C4-2B (cell line): ENCODE measurements around the gene SLC11A2.

ENCODE experiments used
- ZFX ChIP-seq: fragments of 450-650 bp; IDR thresholded peaks from 2 replicates; pipeline ENCODE4 v1.6.1; 2017
- TF ChIP-seq, protein P1 (sequence below): fragments of 450-650 bp; conservative IDR thresholded peaks from 2 replicates; pipeline ENCODE4 v1.5.1; 2017; ENCODE audit warnings: mild to moderate bottlenecking

DNA sequence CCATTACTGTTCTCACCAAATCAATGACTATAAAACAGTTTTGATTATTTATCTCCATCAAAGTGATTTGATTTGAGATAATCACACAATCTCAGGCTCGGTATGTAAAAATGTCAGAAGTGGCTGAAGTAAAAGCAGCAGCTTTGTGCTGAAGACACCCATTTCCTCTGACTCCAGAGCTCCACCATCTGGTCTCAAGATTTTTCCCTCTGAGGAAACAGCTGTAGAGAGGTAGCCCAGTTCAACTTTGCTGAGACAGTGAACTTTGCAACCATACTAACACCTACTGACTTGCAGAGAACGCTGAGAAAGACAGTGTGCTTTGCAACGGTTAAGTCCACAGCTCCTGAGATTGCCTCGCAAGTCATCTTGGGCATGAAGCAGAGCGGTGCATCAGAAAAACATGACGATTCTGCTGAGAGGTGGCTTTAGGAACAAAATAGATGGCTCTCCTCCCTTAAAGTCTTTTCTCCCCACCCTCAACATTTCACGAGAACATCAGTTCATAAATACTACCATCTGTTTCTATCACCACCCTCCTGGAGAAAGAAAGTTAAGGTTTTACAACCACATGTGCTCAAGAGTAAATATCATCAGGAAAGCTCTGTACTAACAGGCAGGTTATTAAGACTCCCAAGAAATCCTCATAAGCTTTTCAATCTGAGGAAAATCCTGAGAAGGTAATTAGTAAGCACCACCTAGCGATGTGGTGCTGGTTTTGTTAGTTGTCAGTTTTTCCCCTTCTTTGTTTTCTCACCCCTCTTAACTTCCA, 39.0 kb downstream of the SLC11A2 start:
- TF ChIP-seq, protein P1, sequence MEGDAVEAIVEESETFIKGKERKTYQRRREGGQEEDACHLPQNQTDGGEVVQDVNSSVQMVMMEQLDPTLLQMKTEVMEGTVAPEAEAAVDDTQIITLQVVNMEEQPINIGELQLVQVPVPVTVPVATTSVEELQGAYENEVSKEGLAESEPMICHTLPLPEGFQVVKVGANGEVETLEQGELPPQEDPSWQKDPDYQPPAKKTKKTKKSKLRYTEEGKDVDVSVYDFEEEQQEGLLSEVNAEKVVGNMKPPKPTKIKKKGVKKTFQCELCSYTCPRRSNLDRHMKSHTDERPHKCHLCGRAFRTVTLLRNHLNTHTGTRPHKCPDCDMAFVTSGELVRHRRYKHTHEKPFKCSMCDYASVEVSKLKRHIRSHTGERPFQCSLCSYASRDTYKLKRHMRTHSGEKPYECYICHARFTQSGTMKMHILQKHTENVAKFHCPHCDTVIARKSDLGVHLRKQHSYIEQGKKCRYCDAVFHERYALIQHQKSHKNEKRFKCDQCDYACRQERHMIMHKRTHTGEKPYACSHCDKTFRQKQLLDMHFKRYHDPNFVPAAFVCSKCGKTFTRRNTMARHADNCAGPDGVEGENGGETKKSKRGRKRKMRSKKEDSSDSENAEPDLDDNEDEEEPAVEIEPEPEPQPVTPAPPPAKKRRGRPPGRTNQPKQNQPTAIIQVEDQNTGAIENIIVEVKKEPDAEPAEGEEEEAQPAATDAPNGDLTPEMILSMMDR = peak; percentile 62
- TF ChIP-seq ZFX = no peak
